CD4-positive, alpha-beta T cell treated with Interferon gamma for 1 hour (primary cell): ENCODE data around the gene NAA50.

ENCODE experiments used
- DNase-seq: peaks from one replicate; pipeline ENCODE4 v3.0.0-alpha.2; 2020

The NAA50 gene

GRCh38 chr3:113684271-113684819, 61.7 kb downstream of the NAA50 start:
- DNase-seq, result no peak

GRCh38 chr3:113678773-113679172, 67.3 kb downstream of the NAA50 start:
- DNase-seq, result no peak

- no peak for DNase-seq
Observed at GRCh38 chr3:113677737-113678136, 68.3 kb downstream of the NAA50 start.

GRCh38 chr3:113676261-113676660, 69.8 kb downstream of the NAA50 start:
- peak; percentile 16 for DNase-seq

GRCh38 chr3:113673593-113673992, 72.5 kb downstream of the NAA50 start:
- no peak for DNase-seq

- DNase-seq, result no peak
Observed at GRCh38 chr3:113668015-113668414, 78.0 kb downstream of the NAA50 start.
